G401 (cell line): ENCODE measurements around the gene BCL2L11. TPM values are rescaled to one million over a fixed set of nuclear protein-coding genes. Genes with fewer than 3 reads are reported as not detected.

Source experiments
- DNase-seq: peaks from one replicate; pipeline ENCODE4 v3.0.0-alpha.2; 2015; ENCODE audit warnings: low spot score
- in situ Hi-C: cut with HindIII; loops from 2 replicates; pipeline ENCODE4 v1.10.0; 2016; ENCODE audit warnings: low sequenced_read_pairs, mixed read lengths
- total RNA-seq: library from RNA; depleted of rRNA; stranded (reverse); fragments of >200 nt; shearing (Covaris generic); gene quantifications from 2 replicates; pipeline ENCODE4 v1.2.3, GENCODE V29; 2014

Gene BCL2L11
- total RNA-seq, 1 experiment from 2014 or later, result 9.7 TPM

DNA sequence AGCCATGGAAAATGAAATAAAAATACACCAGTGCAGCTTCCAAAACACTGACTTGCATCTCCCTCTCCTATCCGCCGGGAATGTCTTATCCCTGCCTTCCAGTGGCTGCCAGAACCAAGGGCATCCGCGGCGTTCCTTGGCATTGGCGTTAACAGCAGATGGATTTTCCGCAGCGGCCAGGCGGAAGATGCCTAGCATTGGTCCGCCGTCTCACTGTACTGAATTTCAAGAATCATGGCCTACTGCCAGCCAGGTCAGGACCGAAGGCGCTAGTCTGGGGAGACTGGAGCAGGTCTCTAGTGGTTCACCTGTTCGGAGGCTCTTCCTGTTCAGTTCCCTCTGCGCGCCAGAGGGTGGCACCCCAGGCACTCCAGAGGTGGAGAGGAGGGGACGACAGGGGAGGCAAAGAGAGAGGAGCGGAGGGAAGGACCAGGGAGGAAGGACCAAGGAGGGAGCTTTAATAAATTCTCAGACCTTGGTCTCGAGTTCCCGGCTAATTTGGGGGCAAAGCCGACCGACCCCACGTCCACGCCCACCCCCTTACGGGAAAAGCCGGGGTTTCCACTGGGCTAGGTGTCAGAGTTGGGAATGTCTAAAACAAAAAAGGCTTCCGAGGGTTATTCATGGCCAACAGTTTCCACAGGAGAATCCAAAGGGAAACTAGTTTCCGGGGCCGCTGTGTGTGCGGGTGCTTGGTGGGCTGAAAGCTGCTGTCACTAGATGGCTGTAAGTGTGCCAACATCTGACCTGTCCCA, 3.7 kb upstream of the BCL2L11 start:
- in situ Hi-C loops, result no loop called here
- DNase-seq, result peak; percentile 57

DNA sequence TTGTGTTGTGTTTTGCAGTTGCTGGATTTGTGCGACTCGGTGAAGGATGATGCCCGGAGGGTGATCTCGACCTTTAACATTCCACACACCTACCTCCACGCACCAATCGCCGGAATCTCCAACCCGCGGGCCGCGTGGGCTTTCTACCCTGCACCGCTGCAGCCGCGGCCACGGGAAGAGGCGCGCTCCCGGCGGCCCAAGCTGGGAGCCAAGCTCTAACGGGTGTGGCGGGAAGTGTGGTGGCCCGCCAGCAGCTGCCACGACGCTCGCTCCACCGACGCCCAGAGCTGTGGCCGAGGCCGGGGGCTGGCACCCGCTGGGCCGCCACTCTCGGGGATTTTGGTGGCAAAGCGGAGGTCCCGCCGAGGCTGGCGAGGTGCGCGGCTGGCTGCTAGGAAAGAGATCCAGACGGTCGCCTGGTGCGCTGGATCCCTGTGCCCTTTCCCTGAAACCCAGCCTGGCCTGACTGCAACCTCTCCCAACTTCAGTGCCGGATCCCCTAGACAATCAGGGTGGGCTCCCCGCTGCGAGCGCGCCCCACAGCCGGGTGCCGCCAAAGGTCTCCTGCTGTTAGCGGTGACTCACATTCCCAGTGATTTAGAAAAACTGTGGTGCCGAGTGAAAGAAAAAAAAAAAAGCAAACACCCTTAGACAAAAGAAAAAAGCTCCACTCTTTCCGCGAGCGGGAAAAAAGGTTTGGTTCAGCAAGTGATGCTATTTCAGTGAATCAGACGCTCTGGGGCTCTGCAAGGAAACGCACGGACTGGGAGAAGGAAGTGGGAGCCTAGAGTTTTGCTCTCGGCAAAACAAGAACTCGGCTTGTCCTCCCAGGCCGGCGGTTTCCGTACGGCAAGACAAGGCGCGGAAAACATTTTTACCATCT, 2.9 kb upstream of the BCL2L11 start:
- in situ Hi-C loops, result no loop called here
- DNase-seq, result peak; percentile 6

DNA sequence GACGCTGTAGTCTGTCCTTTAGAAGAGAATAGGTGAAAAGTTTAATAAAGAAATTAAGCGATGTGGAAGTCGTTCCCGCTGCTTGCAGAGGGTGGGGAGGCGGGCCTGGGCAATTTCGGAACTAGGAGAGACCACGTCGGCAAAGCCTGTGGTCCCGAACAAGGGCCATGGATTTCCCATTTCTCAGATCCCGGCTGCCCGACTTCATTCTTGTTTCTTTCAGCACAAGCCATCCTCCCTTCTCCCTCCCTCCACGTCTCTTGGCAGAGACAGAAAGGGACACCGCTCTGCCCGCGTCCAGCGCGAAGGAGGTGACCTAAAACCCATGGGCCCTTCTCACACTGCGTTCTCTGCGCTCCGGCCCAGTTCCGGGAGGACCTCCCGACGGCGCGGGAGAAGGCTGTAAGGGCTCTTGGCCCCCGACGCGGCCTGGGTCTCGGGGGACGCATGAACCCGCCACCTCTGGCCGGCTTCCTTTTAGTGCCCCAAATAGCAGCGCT, 2.2 kb upstream of the BCL2L11 start:
- in situ Hi-C loops, result no loop called here
- no peak for DNase-seq

GRCh38 chr2:111118981-111119821, 1.5 kb upstream of the BCL2L11 start:
- DNase-seq, result no peak
- in situ Hi-C loops, result no loop called here

DNA sequence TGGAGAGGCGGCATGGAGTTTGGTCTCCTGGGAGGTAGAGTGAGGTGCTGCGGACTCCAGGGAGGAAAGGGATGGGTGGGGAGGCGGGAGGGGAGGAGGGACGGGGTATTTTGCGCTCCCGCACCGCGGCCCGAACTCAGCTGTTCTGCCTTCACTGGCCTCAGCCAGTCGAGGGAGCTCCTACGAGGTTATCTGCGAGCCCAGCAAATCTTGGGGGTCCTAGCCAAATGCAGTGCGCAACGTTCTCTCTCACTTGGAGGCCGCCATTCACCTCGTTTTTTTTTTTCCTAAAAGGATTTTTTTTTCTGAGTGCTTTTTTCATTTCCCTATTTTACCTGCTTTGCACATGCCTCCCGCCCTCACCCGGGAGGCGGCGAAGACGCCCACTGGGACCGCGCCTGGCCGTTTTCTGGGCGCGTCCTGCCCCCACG, 877 bp upstream of the BCL2L11 start:
- in situ Hi-C loops, result no loop called here
- no peak for DNase-seq

- DNase-seq, result peak; percentile 3
- in situ Hi-C loops, result no loop called here
Observed at GRCh38 chr2:111121028-111121827, 514 bp downstream of the BCL2L11 start.

DNA sequence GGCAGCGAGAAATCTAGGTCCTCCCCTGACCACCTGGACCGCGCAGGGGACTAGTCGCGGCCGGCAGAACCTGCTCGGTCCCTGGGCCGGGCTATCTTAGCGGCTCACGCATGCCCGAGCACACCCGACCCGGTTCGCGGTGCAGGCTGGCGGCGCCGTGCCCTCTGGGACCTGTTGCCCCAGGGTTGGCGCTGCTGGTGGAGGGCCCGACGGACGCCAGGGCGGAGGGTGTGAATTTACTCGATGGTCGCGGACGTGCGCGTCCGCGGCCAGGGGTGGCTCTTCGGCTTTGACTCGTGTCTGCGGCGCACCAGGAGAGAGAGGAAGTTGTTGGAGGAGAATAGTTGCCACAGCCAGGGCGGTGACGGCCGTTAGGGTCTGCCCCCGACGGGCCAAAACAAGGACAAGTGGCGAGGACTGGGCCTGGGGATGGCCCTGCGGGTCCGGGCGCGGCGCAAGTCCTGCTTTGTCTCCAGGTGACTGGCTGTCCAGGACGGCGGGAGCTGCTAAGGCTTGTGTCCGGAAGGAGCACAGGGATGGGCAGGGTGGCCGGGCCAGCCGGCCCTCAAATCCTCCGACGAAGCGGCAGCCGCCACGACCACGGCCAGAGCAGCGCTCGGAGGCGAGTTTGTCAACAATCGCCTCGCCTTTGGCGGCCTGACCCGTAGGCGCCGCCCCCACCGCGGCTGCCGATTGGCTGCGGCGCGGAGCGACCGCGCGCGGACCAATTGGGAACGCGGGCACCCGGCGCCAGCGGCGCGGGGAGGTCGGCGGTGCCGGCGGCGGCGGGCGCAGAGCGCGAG, 1.3 kb downstream of the BCL2L11 start:
- peak; percentile 53 for DNase-seq
- in situ Hi-C loops, result no loop called here

- in situ Hi-C loops, result no loop called here
- peak; percentile 16 for DNase-seq
Observed at GRCh38 chr2:111122631-111123421, 2.1 kb downstream of the BCL2L11 start.

- in situ Hi-C loops, result no loop called here
- DNase-seq, result no peak
Observed at GRCh38 chr2:111123751-111124150, 3.0 kb downstream of the BCL2L11 start.

DNA sequence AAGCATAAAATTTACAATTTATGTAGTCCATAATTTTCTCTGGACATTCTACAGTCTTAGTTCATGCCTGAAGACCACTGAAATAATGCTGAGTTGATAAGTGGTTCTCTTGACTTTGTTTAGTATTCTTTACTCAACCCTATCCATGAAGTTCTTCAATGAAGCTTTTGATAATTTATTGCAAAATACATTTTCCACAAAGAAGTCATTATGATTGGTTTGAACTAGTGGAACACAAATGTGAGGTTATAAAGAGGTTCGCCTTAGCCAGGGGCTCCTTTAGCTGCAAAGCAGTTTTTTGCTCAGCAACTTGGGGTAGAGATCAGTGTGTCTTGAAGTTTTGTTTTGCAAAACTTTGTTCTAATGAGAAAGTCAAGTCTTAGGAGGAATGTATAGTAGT, 5.9 kb downstream of the BCL2L11 start:
- in situ Hi-C loops, result no loop called here
- no peak for DNase-seq

DNA sequence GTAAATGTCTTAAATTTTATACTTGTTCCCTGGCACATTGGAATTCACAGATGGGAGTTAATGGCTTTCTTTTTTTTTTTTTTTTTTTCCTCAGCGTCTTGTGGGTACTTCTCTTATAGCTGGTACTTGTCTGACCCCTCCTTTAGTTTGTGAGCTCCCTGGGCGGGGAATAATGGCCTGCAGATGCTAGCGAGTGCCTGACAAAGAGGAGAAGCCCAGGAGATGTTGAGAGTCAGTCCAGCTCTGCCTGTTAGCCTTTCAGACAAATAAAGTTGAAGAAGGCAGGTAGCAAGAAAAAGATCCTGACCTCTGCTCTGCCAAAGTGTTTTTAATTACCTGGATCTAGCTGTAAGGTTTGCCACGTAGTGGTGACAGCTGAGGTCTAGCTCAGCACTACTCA, 6.6 kb downstream of the BCL2L11 start:
- DNase-seq, result no peak
- in situ Hi-C loops, result no loop called here

- DNase-seq, result no peak
- in situ Hi-C loops, result no loop called here
Observed at GRCh38 chr2:111128096-111128495, 7.4 kb downstream of the BCL2L11 start.

- in situ Hi-C loops, result no loop called here
- no peak for DNase-seq
Observed at GRCh38 chr2:111133603-111134002, 12.9 kb downstream of the BCL2L11 start.

DNA sequence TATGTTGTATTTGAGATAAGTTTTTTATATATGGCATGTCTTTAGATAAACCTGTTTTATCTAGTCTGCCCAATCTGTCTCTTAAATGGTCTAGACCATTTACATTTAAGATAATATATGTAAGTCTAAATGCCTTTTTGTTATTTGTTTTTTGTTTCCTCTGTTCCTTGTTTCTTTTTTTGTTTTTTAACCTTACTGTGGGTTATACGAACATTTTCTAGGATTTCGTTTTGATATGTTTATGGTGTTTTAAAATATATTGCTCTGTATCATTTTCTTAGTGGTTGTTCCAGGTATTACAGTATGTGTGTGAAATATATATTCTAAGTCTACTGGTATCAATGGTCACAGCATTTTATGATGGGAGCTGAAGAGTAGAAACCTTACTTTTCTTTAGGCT, 13.3 kb downstream of the BCL2L11 start:
- in situ Hi-C loops, result no loop called here
- no peak for DNase-seq

DNA sequence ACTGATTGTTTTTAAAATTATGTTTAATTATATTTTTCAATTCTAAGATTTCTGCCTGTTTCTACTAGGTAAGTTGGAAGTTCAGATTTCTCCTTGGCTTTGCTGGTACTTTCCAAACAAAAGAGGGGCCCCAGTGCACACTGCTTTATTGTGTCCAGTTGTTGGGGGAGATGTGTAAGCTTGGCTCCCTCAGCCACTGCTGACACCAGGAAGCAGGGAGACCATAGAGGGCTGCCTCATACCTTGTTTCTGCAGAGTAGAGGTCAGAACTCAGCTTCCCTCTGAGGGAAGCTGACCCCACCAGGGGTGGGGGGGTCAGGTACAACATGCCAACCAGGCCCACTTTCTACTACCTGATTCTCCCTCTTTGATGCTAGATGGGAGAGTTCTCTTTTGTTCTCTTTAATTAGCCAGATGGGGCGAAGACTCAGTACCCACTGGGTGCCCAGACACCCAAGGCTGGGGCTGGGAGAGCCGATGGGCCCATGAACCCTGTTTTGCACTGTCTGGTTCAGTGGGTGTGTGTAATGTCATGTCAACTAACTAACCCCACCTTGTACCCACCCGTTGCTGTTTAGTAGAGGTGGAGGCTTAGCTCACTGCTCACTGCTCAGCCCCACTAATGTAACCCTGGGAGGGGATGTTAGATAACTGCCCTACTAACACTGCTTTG, 14.7 kb downstream of the BCL2L11 start:
- in situ Hi-C loops, result no loop called here

DNA sequence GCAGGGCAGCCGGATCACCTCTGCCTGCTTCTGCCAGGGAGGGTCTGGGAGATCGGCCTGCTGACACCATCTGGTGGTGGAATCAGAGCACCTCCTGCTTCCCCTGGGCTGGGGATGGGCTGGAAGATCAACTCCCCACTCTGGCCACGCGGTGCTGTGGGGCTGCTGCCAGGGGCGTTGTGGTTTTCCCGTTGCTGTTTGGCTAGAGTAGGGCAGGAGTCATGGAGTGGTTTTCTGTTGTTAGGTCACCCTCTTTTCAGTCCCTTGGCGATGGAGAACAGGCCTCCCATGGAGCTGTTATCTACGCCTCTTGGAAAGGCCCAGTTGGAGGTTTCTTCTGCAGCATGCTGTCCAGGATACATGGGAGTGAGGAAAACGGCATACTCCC, 15.2 kb downstream of the BCL2L11 start:
- DNase-seq, result no peak
- in situ Hi-C loops, result no loop called here

More for the DNA sequence above, 14.7 kb downstream of the BCL2L11 start:
- DNase-seq, result no peak

- no peak for DNase-seq
- in situ Hi-C loops, result no loop called here
Observed at GRCh38 chr2:111138839-111139238, 18.1 kb downstream of the BCL2L11 start.
